Suprapubic skin (tissue), 4 donors: ENCODE measurements around the gene CNOT4. TPM values are rescaled to one million over a fixed set of nuclear protein-coding genes. Genes with fewer than 3 reads are reported as not detected.

Source experiments
- DNase-seq, 2 donors: peaks; one replicate each; pipeline ENCODE4 v3.0.0-alpha.2; 2019; ENCODE audit warnings: low spot score in 2 of 2
- H3K27ac ChIP-seq: fragments of 200-600 bp; sonication (generic); one replicate; pipeline ENCODE4 v1.5.1; 2019
- H3K27me3 ChIP-seq: fragments of 200-600 bp; sonication (generic); one replicate; pipeline ENCODE4 v1.5.1; 2019
- H3K36me3 ChIP-seq: fragments of 200-600 bp; sonication (generic); one replicate; pipeline ENCODE4 v1.5.1; 2019
- H3K4me1 ChIP-seq: fragments of 200-600 bp; sonication (generic); one replicate; pipeline ENCODE4 v1.5.1; 2019
- H3K4me3 ChIP-seq: fragments of 200-600 bp; sonication (generic); one replicate; pipeline ENCODE4 v1.5.1; 2019; ENCODE audit warnings: mild to moderate bottlenecking
- H3K9me3 ChIP-seq: fragments of 200-600 bp; sonication (generic); one replicate; pipeline ENCODE4 v1.5.1; 2019
- EP300 ChIP-seq: sonication (generic); formaldehyde crosslinking; IDR thresholded peaks from one replicate; pipeline ENCODE4 v1.6.1; 2017; ENCODE audit warnings: antibody characterized with exemption
- POLR2A ChIP-seq, 2 donors: fragments of 450-650 bp; IDR thresholded peaks; one replicate each; pipeline ENCODE4 v1.6.1; 2017; ENCODE audit warnings: antibody characterized with exemption in 2 of 2, mild to moderate bottlenecking in 2 of 2, moderate library complexity in 2 of 2
- POLR2AphosphoS5 ChIP-seq, 3 donors: sonication (generic); formaldehyde crosslinking; IDR thresholded peaks; one replicate each; pipeline ENCODE4 v1.6.1; 2017; ENCODE audit warnings: antibody characterized with exemption in 3 of 3
- WGBS: methylation state at CpG from one replicate; pipeline ENCODE4 v1.1.5; 2018; 5-methylcytosine and 5-hydroxymethylcytosine counted together
- total RNA-seq, 4 donors: library from RNA; depleted of rRNA; stranded (reverse); fragments of >200 nt; gene quantifications; one replicate each; pipeline ENCODE4 v1.1.0, GENCODE V29; 2016
- TF ChIP-seq, protein P1 (sequence below), 2 donors: fragments of 200-600 bp in 1 of 2; fragments of 450-650 bp in 1 of 2; sonication (generic) in 1 of 2; IDR thresholded peaks; one replicate each; pipeline ENCODE4 v1.5.1; 2016 to 2019; ENCODE audit warnings: antibody characterized with exemption in 2 of 2, mild to moderate bottlenecking in 1 of 2, moderate library complexity in 1 of 2

Gene CNOT4
- total RNA-seq, 4 donors from 2014 or later: 17.2 to 32.3 (median 22.6) TPM

- H3K27ac ChIP-seq: no peak overlapping the region
- no peak overlapping the region for H3K4me3 ChIP-seq
- H3K4me1 ChIP-seq: no peaks in the 10 kb centered on the region
- TF ChIP-seq EP300: no peak
- TF ChIP-seq, protein P1, sequence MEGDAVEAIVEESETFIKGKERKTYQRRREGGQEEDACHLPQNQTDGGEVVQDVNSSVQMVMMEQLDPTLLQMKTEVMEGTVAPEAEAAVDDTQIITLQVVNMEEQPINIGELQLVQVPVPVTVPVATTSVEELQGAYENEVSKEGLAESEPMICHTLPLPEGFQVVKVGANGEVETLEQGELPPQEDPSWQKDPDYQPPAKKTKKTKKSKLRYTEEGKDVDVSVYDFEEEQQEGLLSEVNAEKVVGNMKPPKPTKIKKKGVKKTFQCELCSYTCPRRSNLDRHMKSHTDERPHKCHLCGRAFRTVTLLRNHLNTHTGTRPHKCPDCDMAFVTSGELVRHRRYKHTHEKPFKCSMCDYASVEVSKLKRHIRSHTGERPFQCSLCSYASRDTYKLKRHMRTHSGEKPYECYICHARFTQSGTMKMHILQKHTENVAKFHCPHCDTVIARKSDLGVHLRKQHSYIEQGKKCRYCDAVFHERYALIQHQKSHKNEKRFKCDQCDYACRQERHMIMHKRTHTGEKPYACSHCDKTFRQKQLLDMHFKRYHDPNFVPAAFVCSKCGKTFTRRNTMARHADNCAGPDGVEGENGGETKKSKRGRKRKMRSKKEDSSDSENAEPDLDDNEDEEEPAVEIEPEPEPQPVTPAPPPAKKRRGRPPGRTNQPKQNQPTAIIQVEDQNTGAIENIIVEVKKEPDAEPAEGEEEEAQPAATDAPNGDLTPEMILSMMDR (IDR thresholded peaks at IDR 0.05): no peak
- TF ChIP-seq POLR2AphosphoS5 (IDR thresholded peaks at IDR 0.05): no peak
- TF ChIP-seq POLR2A (IDR thresholded peaks at IDR 0.05): no peak
- no peaks in the 10 kb centered on the region for H3K9me3 ChIP-seq
- H3K36me3 ChIP-seq: no peaks in the 10 kb centered on the region
- H3K27me3 ChIP-seq: no peaks in the 10 kb centered on the region
- DNase-seq: no peak
These were observed 161.4 kb downstream of the CNOT4 start for GRCh38 chr7:135348493-135348892.

DNA sequence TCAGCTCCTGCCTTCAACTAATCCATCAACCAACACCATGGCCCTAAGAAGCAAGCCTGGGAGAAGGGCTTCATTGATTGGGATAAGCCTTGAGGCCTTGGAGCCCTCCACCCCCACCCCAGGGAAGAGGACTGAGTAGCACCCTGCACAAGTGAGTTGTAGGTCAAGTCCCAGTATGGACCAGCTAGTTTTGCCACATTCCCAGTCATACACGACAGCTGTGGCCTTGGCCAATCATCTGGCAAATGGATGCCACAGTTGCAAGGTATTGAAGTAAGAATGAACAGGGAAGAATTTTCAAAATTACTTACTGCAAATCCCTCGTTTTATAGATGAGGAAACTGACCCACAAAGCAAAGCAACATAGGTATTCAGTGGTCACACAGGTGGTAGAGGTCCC lies 166.5 kb downstream of the CNOT4 start:
- no peak overlapping the region for H3K27ac ChIP-seq
- no peak for TF ChIP-seq EP300
- TF ChIP-seq POLR2A (IDR thresholded peaks at IDR 0.05): no peak
- TF ChIP-seq, protein P1 (IDR thresholded peaks at IDR 0.05): no peak
- TF ChIP-seq POLR2AphosphoS5 (IDR thresholded peaks at IDR 0.05): no peak
- DNase-seq: no peak
- H3K9me3 ChIP-seq: no peaks in the 10 kb centered on the region
- WGBS: 54% methylated on average over 2 of the region's 2 CpGs
- peaks cover 5% of the 10 kb centered on the region for H3K4me1 ChIP-seq
- no peaks in the 10 kb centered on the region for H3K36me3 ChIP-seq
- H3K27me3 ChIP-seq: no peaks in the 10 kb centered on the region
- H3K4me3 ChIP-seq: no peak overlapping the region

- no peak overlapping the region for H3K27ac ChIP-seq
- no peaks in the 10 kb centered on the region for H3K9me3 ChIP-seq
- H3K4me1 ChIP-seq: peaks cover 5% of the 10 kb centered on the region
- no peaks in the 10 kb centered on the region for H3K27me3 ChIP-seq
- 38% methylated on average over 10 of the region's 10 CpGs for WGBS
- H3K4me3 ChIP-seq: no peak overlapping the region
- TF ChIP-seq POLR2AphosphoS5 (IDR thresholded peaks at IDR 0.05): no peak
- no peak for TF ChIP-seq POLR2A (IDR thresholded peaks at IDR 0.05)
- no peak for DNase-seq
- H3K36me3 ChIP-seq: no peaks in the 10 kb centered on the region
These were observed 167.0 kb downstream of the CNOT4 start for GRCh38 chr7:135342887-135343286.

- TF ChIP-seq POLR2A (IDR thresholded peaks at IDR 0.05): no peak
- no peak for TF ChIP-seq EP300
- no peak for TF ChIP-seq POLR2AphosphoS5 (IDR thresholded peaks at IDR 0.05)
- TF ChIP-seq, protein P1 (IDR thresholded peaks at IDR 0.05): no peak
- H3K27me3 ChIP-seq: no peaks in the 10 kb centered on the region
These were observed 168.9 kb downstream of the CNOT4 start for GRCh38 chr7:135341049-135341448.

GRCh38 chr7:135337977-135338550 lies 171.8 kb downstream of the CNOT4 start:
- no peaks in the 10 kb centered on the region for H3K9me3 ChIP-seq
- no peak overlapping the region for H3K27ac ChIP-seq
- no peaks in the 10 kb centered on the region for H3K27me3 ChIP-seq
- no peak for DNase-seq
- H3K36me3 ChIP-seq: no peaks in the 10 kb centered on the region
- TF ChIP-seq EP300: no peak
- TF ChIP-seq, protein P1 (IDR thresholded peaks at IDR 0.05): no peak
- no peak overlapping the region for H3K4me3 ChIP-seq
- 88% methylated on average over 5 of the region's 5 CpGs for WGBS
- peaks cover 5% of the 10 kb centered on the region for H3K4me1 ChIP-seq

More at GRCh38 chr7:135341049-135341448, 168.9 kb downstream of the CNOT4 start:
- Histone ChIP-seq H3K4me1 (peaks cover 5% of the 10 kb centered on the region), H3K4me3 (no peak overlapping the region), H3K36me3 (no peaks in the 10 kb centered on the region), H3K27ac (no peak overlapping the region), H3K9me3 (no peaks in the 10 kb centered on the region)
- no peak for DNase-seq
- 83% methylated on average over 5 of the region's 5 CpGs for WGBS

- Histone ChIP-seq H3K9me3 (no peaks in the 10 kb centered on the region), H3K4me1 (no peaks in the 10 kb centered on the region), H3K4me3 (no peak overlapping the region), H3K36me3 (no peaks in the 10 kb centered on the region), H3K27me3 (no peaks in the 10 kb centered on the region), H3K27ac (no peak overlapping the region)
- 92% methylated on average over 5 of the region's 5 CpGs for WGBS
- DNase-seq: no peak
- TF ChIP-seq POLR2A (IDR thresholded peaks at IDR 0.05): no peak
- no peak for TF ChIP-seq POLR2AphosphoS5 (IDR thresholded peaks at IDR 0.05)
- no peak for TF ChIP-seq EP300
- TF ChIP-seq, protein P1 (IDR thresholded peaks at IDR 0.05): no peak
These were observed 172.4 kb downstream of the CNOT4 start for GRCh38 chr7:135337506-135337905.
